HEK293 (cell line): ENCODE data around the gene AQP11.

Experiments used
- CTCF ChIA-PET: fragments of 350-600 bp; formaldehyde crosslinking; extraction: SDS; loops from one replicate; lab custom pipeline; 2021; ENCODE audit warnings: antibody characterized with exemption; lab: Yijun Ruan, JAX
- POLR2A ChIA-PET: fragments of 300-600 bp; formaldehyde crosslinking; extraction: SDS; loops from one replicate; lab custom pipeline; 2020; ENCODE audit warnings: antibody characterized with exemption, inconsistent platforms; lab: Yijun Ruan, JAX
- H3K27ac ChIP-seq: fragments of 200-500 bp; sonication (Bioruptor generic); 2 replicates; pipeline ENCODE4 v1.5.1; 2014; ENCODE audit warnings: low read depth, low read length, control low read depth, inconsistent platforms; ENCODE audit errors: extremely low read depth
- H3K36me3 ChIP-seq, 2 experiments: fragments of 200-500 bp in 1 of 2; sonication (Bioruptor generic) in 1 of 2; 1 replicate in 1 of 2; 2 replicates in 1 of 2; pipeline ENCODE4 v1.5.1; 2014 to 2017; ENCODE audit warnings: inconsistent platforms in 2 of 2, low read length in 2 of 2; ENCODE audit not compliant: control insufficient read depth in 2 of 2, insufficient read depth in 1 of 2
- H3K4me1 ChIP-seq: fragments of 200-500 bp; sonication (Bioruptor generic); 2 replicates; pipeline ENCODE4 v1.5.1; 2014; ENCODE audit warnings: mild to moderate bottlenecking, low read length, inconsistent platforms; ENCODE audit not compliant: control insufficient read depth, insufficient read depth
- H3K4me3 ChIP-seq: 2 replicates; pipeline ENCODE4 v1.5.1; 2011; ENCODE audit warnings: low read depth, mild to moderate bottlenecking, control low read depth, low read length, moderate library complexity
- H3K9me3 ChIP-seq: fragments of 200-500 bp; sonication (Bioruptor generic); 2 replicates; pipeline ENCODE4 v1.5.1; 2014; ENCODE audit warnings: low read depth, low read length, inconsistent platforms; ENCODE audit not compliant: control insufficient read depth, insufficient read depth
- GLI4 ChIP-seq: fragments of 450-650 bp; formaldehyde crosslinking; IDR thresholded peaks from 2 replicates; pipeline ENCODE4 v1.5.1; 2016; ENCODE audit warnings: missing biosample characterization, missing genetic modification characterization
- HIC1 ChIP-seq: fragments of 450-650 bp; formaldehyde crosslinking; IDR thresholded peaks from 2 replicates; pipeline ENCODE4 v1.5.1; 2016; ENCODE audit warnings: missing biosample characterization, missing genetic modification characterization
- OSR2 ChIP-seq: fragments of 450-650 bp; formaldehyde crosslinking; IDR thresholded peaks from 2 replicates; pipeline ENCODE4 v1.5.1; 2016; ENCODE audit warnings: missing biosample characterization, missing genetic modification characterization
- SP2 ChIP-seq: fragments of 450-650 bp; formaldehyde crosslinking; IDR thresholded peaks from 2 replicates; pipeline ENCODE4 v1.5.1; 2016; ENCODE audit warnings: missing biosample characterization, missing genetic modification characterization
- YY2 ChIP-seq: fragments of 450-650 bp; formaldehyde crosslinking; IDR thresholded peaks from 2 replicates; pipeline ENCODE4 v1.5.1; 2016; ENCODE audit warnings: missing biosample characterization, missing genetic modification characterization
- ZBTB1 ChIP-seq: fragments of 450-650 bp; formaldehyde crosslinking; IDR thresholded peaks from 2 replicates; pipeline ENCODE4 v1.5.1; 2016; ENCODE audit warnings: missing biosample characterization, missing genetic modification characterization
- ZFP41 ChIP-seq: fragments of 450-650 bp; formaldehyde crosslinking; IDR thresholded peaks from 2 replicates; pipeline ENCODE4 v1.5.1; 2016; ENCODE audit warnings: missing biosample characterization, missing genetic modification characterization, borderline replicate concordance
- ZNF16 ChIP-seq: fragments of 450-650 bp; formaldehyde crosslinking; IDR thresholded peaks from 2 replicates; pipeline ENCODE4 v1.5.1; 2016; ENCODE audit warnings: low read depth, missing biosample characterization, missing genetic modification characterization
- ZNF18 ChIP-seq: fragments of 450-650 bp; formaldehyde crosslinking; IDR thresholded peaks from 2 replicates; pipeline ENCODE4 v1.5.1; 2016; ENCODE audit warnings: missing biosample characterization, missing genetic modification characterization
- ZNF311 ChIP-seq: fragments of 450-650 bp; formaldehyde crosslinking; IDR thresholded peaks from 2 replicates; pipeline ENCODE4 v1.5.1; 2017; ENCODE audit warnings: missing biosample characterization, missing genetic modification characterization, borderline replicate concordance
- ZNF473 ChIP-seq: fragments of 450-650 bp; formaldehyde crosslinking; IDR thresholded peaks from 2 replicates; pipeline ENCODE4 v1.5.1; 2017; ENCODE audit warnings: missing biosample characterization, missing genetic modification characterization
- ZNF510 ChIP-seq: fragments of 450-650 bp; formaldehyde crosslinking; IDR thresholded peaks from 2 replicates; pipeline ENCODE4 v1.5.1; 2018; ENCODE audit warnings: mild to moderate bottlenecking, missing genetic modification characterization, missing biosample characterization; ENCODE audit not compliant: insufficient replicate concordance
- ZNF544 ChIP-seq: fragments of 450-650 bp; formaldehyde crosslinking; IDR thresholded peaks from 2 replicates; pipeline ENCODE4 v1.5.0; 2017; ENCODE audit warnings: missing biosample characterization, missing genetic modification characterization
- ZNF548 ChIP-seq: fragments of 450-650 bp; formaldehyde crosslinking; IDR thresholded peaks from 2 replicates; pipeline ENCODE4 v1.5.1; 2016; ENCODE audit warnings: missing biosample characterization, missing genetic modification characterization
- ZNF555 ChIP-seq: fragments of 450-650 bp; formaldehyde crosslinking; conservative IDR thresholded peaks from 2 replicates; pipeline ENCODE4 v1.5.1; 2017; ENCODE audit warnings: missing biosample characterization, mild to moderate bottlenecking, missing genetic modification characterization, inconsistent platforms
- ZNF654 ChIP-seq: fragments of 450-650 bp; formaldehyde crosslinking; IDR thresholded peaks from 2 replicates; pipeline ENCODE4 v1.5.1; 2016; ENCODE audit warnings: low read depth, missing biosample characterization, missing genetic modification characterization
- ZNF791 ChIP-seq: fragments of 450-650 bp; formaldehyde crosslinking; IDR thresholded peaks from 2 replicates; pipeline ENCODE4 v1.5.1; 2016; ENCODE audit warnings: missing biosample characterization, missing genetic modification characterization
- ZXDB ChIP-seq: fragments of 450-650 bp; formaldehyde crosslinking; IDR thresholded peaks from 2 replicates; pipeline ENCODE4 v1.5.1; 2016; ENCODE audit warnings: missing biosample characterization, missing genetic modification characterization
- TF ChIP-seq, protein P1 (sequence below): fragments of 450-650 bp; formaldehyde crosslinking; IDR thresholded peaks from 2 replicates; pipeline ENCODE4 v1.5.1; 2016; ENCODE audit warnings: missing biosample characterization, missing genetic modification characterization
- TF ChIP-seq, protein P2 (sequence below): fragments of 450-650 bp; IDR thresholded peaks from 2 replicates; pipeline ENCODE4 v1.5.1; 2018; ENCODE audit warnings: missing biosample characterization, mild to moderate bottlenecking, missing genetic modification characterization
- TF ChIP-seq, protein P3 (sequence below): IDR thresholded peaks from 2 replicates; pipeline ENCODE4 v1.6.1; 2011; ENCODE audit warnings: mild to moderate bottlenecking, low read depth, low read length, borderline replicate concordance
- TF ChIP-seq, protein P4 (sequence below): fragments of 450-650 bp; formaldehyde crosslinking; IDR thresholded peaks from 2 replicates; pipeline ENCODE4 v1.5.1; 2016; ENCODE audit warnings: missing biosample characterization, missing genetic modification characterization
- TF ChIP-seq, protein P5 (sequence below): fragments of 450-650 bp; formaldehyde crosslinking; IDR thresholded peaks from 2 replicates; pipeline ENCODE4 v1.5.1; 2017; ENCODE audit warnings: missing biosample characterization, missing genetic modification characterization

Gene AQP11

DNA sequence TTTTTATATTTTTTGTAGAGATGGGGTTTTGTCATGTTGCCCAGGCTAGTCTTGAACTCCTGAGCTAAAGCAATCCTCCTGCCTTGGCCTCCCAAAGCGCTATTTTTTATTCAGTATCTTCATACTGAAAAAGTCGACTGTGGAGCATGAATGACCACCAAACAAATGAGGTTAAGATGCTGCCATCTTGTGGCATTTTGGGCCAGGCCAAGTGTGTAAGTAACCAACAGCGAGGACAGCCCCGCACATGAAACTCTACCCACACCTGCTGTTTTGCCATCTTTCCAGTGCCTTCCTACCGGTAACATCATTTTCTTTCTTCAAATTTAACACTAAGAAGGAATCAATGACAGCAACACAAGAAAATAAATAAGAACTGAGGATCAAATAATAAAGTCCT, 32.2 kb upstream of the AQP11 start:
- TF ChIP-seq ZNF311 (tag by site-specific recombination) = no peak
- no peak for TF ChIP-seq ZNF555 (tag by site-specific recombination)
- no peak for TF ChIP-seq ZNF510 (tag by site-specific recombination)
- TF ChIP-seq, protein P1, sequence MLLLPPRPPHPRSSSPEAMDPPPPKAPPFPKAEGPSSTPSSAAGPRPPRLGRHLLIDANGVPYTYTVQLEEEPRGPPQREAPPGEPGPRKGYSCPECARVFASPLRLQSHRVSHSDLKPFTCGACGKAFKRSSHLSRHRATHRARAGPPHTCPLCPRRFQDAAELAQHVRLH (tag by site-specific recombination) = no peak
- TF ChIP-seq HIC1 (tag by site-specific recombination) = no peak
- no peak for TF ChIP-seq ZNF548 (tag by site-specific recombination)
- TF ChIP-seq ZNF16 (tag by site-specific recombination) = no peak
- peak; percentile 23 for TF ChIP-seq ZNF654 (tag by site-specific recombination)
- POLR2A ChIA-PET = no interaction called here
- H3K36me3 ChIP-seq = no peaks in the 10 kb centered on the region
- no peak overlapping the region for H3K27ac ChIP-seq
- no peaks in the 10 kb centered on the region for H3K9me3 ChIP-seq
- no peaks in the 10 kb centered on the region for H3K4me1 ChIP-seq
- CTCF ChIA-PET = interaction anchor here (0.6 to 3.2 kb wide), 5 partner anchors 9 to 458 kb away, joined by 3 to 15 read pairs (median 3); no protein-coding TSS in a partner anchor
- no peak overlapping the region for H3K4me3 ChIP-seq

GRCh38 chr11:77558380-77558779, 31.4 kb upstream of the AQP11 start:
- TF ChIP-seq, protein P2, sequence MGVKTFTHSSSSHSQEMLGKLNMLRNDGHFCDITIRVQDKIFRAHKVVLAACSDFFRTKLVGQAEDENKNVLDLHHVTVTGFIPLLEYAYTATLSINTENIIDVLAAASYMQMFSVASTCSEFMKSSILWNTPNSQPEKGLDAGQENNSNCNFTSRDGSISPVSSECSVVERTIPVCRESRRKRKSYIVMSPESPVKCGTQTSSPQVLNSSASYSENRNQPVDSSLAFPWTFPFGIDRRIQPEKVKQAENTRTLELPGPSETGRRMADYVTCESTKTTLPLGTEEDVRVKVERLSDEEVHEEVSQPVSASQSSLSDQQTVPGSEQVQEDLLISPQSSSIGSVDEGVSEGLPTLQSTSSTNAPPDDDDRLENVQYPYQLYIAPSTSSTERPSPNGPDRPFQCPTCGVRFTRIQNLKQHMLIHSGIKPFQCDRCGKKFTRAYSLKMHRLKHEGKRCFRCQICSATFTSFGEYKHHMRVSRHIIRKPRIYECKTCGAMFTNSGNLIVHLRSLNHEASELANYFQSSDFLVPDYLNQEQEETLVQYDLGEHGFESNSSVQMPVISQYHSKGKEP (tag by site-specific recombination) = no peak
- TF ChIP-seq ZNF791 (tag by site-specific recombination) (no peak), GLI4 (no peak), SP2 (tag by site-specific recombination) (no peak), ZNF544 (tag by site-specific recombination) (no peak), ZNF654 (tag by site-specific recombination) (no peak), YY2 (tag by site-specific recombination) (no peak), ZNF473 (tag by site-specific recombination) (no peak), ZFP41 (tag by site-specific recombination) (no peak), OSR2 (tag by site-specific recombination) (no peak), ZBTB1 (tag by site-specific recombination) (no peak), ZXDB (tag by site-specific recombination) (no peak), ZNF18 (tag by site-specific recombination) (no peak)
- TF ChIP-seq, protein P3, sequence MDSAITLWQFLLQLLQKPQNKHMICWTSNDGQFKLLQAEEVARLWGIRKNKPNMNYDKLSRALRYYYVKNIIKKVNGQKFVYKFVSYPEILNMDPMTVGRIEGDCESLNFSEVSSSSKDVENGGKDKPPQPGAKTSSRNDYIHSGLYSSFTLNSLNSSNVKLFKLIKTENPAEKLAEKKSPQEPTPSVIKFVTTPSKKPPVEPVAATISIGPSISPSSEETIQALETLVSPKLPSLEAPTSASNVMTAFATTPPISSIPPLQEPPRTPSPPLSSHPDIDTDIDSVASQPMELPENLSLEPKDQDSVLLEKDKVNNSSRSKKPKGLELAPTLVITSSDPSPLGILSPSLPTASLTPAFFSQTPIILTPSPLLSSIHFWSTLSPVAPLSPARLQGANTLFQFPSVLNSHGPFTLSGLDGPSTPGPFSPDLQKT = no peak
- TF ChIP-seq, protein P4, sequence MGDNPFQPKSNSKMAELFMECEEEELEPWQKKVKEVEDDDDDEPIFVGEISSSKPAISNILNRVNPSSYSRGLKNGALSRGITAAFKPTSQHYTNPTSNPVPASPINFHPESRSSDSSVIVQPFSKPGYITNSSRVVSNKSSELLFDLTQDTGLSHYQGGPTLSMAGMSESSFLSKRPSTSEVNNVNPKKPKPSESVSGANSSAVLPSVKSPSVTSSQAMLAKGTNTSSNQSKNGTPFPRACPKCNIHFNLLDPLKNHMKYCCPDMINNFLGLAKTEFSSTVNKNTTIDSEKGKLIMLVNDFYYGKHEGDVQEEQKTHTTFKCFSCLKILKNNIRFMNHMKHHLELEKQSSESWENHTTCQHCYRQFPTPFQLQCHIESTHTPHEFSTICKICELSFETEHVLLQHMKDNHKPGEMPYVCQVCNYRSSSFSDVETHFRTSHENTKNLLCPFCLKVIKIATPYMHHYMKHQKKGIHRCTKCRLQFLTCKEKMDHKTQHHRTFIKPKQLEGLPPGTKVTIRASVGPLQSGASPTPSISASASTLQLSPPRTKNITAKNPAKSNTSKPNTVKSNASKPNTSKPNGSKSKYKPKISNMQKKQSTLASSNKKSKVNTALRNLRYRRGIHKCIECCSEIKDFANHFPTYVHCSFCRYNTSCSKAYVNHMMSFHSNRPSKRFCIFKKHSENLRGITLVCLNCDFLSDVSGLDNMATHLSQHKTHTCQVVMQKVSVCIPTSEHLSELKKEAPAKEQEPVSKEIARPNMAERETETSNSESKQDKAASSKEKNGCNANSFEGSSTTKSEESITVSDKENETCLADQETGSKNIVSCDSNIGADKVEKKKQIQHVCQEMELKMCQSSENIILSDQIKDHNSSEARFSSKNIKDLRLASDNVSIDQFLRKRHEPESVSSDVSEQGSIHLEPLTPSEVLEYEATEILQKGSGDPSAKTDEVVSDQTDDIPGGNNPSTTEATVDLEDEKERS (tag by site-specific recombination) = no peak
- TF ChIP-seq, protein P5, sequence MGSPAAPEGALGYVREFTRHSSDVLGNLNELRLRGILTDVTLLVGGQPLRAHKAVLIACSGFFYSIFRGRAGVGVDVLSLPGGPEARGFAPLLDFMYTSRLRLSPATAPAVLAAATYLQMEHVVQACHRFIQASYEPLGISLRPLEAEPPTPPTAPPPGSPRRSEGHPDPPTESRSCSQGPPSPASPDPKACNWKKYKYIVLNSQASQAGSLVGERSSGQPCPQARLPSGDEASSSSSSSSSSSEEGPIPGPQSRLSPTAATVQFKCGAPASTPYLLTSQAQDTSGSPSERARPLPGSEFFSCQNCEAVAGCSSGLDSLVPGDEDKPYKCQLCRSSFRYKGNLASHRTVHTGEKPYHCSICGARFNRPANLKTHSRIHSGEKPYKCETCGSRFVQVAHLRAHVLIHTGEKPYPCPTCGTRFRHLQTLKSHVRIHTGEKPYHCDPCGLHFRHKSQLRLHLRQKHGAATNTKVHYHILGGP (tag by site-specific recombination) = no peak
- H3K27ac ChIP-seq = no peak overlapping the region
- H3K36me3 ChIP-seq = no peaks in the 10 kb centered on the region
- H3K4me3 ChIP-seq = no peak overlapping the region
- no peaks in the 10 kb centered on the region for H3K4me1 ChIP-seq
- no peaks in the 10 kb centered on the region for H3K9me3 ChIP-seq
- POLR2A ChIA-PET = no interaction called here
- CTCF ChIA-PET = interaction anchor here (0.6 to 3.2 kb wide), 4 partner anchors 10 to 432 kb away, joined by 3 to 15 read pairs (median 5); no protein-coding TSS in a partner anchor
